ENCODE measurements around the gene TMEM200A.

GRCh38 chr6:130426066-130426721 is 60.4 kb downstream of the TMEM200A start:
- TF ChIP-seq EZH2 (IDR thresholded peaks at IDR 0.05; ENCODE audit: borderline replicate concordance, low read depth, low read length, severe bottlenecking) (no peak), FOS (IDR thresholded peaks at IDR 0.05; ENCODE audit: borderline replicate concordance, insufficient read depth, low read length) (no peak), POLR2A (IDR thresholded peaks at IDR 0.05; ENCODE audit: low read depth, low read length) (no peak), CTCF (IDR thresholded peaks at IDR 0.05; ENCODE audit: extremely low read depth in 1 of 2, insufficient read depth in 1 of 2, low read depth in 1 of 2, low read length in 2 of 2) (no peak), MAX (IDR thresholded peaks at IDR 0.05; ENCODE audit: insufficient read depth, insufficient read length) (no peak), MYC (IDR thresholded peaks at IDR 0.05; ENCODE audit: low read depth, low read length) (no peak)

Data from endothelial cell of umbilical vein (primary cell).